B cell (primary cell): ENCODE measurements around the gene MSH3.

ENCODE experiments used
- CTCF ChIP-seq: fragments of 200-600 bp; IDR thresholded peaks from one replicate; pipeline ENCODE4 v1.8.0; 2022; ENCODE audit warnings: antibody characterized with exemption, mild to moderate bottlenecking
- EZH2 ChIP-seq: IDR thresholded peaks from 2 replicates; pipeline ENCODE4 v1.6.1; 2012; ENCODE audit warnings: borderline replicate concordance, low read depth, mild to moderate bottlenecking, moderate library complexity, low read length; ENCODE audit not compliant: insufficient read depth, poor library complexity, severe bottlenecking

GRCh38 chr5:80654391-80655230 lies at the start of gene MSH3, which contains the start of gene DHFR:
- no peak for TF ChIP-seq EZH2
- TF ChIP-seq CTCF = peak; percentile 28
